GM23248 (cell line): Measurements from ENCODE around the gene ZNF142. TPM values are rescaled to one million over a fixed set of nuclear protein-coding genes. Genes with fewer than 3 reads are reported as not detected.

Experiments
- DNase-seq: peaks from one replicate; pipeline ENCODE4 v3.0.0-alpha.2; 2015
- H2AFZ ChIP-seq: fragments of 200-600 bp; sonication (generic); 2 replicates; pipeline ENCODE4 v1.6.1; 2016; ENCODE audit warnings: antibody characterized with exemption
- H3F3A ChIP-seq: fragments of 200-600 bp; sonication (generic); 2 replicates; pipeline ENCODE4 v1.6.1; 2016; ENCODE audit warnings: mild to moderate bottlenecking, antibody characterized with exemption, mixed run types; ENCODE audit not compliant: insufficient read depth
- H3K27ac ChIP-seq: fragments of 200-600 bp; sonication (generic); 2 replicates; pipeline ENCODE4 v1.5.1; 2016; ENCODE audit warnings: mild to moderate bottlenecking
- H3K27me3 ChIP-seq: fragments of 200-600 bp; sonication (generic); replicated peaks from 2 replicates; pipeline ENCODE4 v1.6.1; 2016; ENCODE audit warnings: mild to moderate bottlenecking; ENCODE audit not compliant: insufficient read depth
- H3K36me3 ChIP-seq: fragments of 200-600 bp; sonication (generic); 2 replicates; pipeline ENCODE4 v1.6.1; 2016; ENCODE audit warnings: low read depth, mild to moderate bottlenecking
- H3K4me1 ChIP-seq: fragments of 200-600 bp; sonication (generic); 2 replicates; pipeline ENCODE4 v1.6.1; 2016; ENCODE audit warnings: mild to moderate bottlenecking; ENCODE audit not compliant: insufficient read depth
- H3K4me2 ChIP-seq: fragments of 200-600 bp; sonication (generic); one replicate; pipeline ENCODE4 v1.6.1; 2016; ENCODE audit warnings: mild to moderate bottlenecking; ENCODE audit not compliant: unreplicated experiment
- H3K4me3 ChIP-seq: fragments of 200-600 bp; sonication (generic); 2 replicates; pipeline ENCODE4 v1.5.1; 2016; ENCODE audit warnings: mild to moderate bottlenecking
- H3K79me2 ChIP-seq: fragments of 200-600 bp; sonication (generic); 2 replicates; pipeline ENCODE4 v1.6.1; 2016; ENCODE audit warnings: mild to moderate bottlenecking; ENCODE audit not compliant: insufficient read depth
- H3K9ac ChIP-seq: fragments of 200-600 bp; sonication (generic); 2 replicates; pipeline ENCODE4 v1.6.1; 2016; ENCODE audit warnings: mild to moderate bottlenecking
- H3K9me2 ChIP-seq: fragments of 200-600 bp; sonication (generic); 2 replicates; pipeline ENCODE4 v1.6.1; 2016; ENCODE audit warnings: mixed run types, mild to moderate bottlenecking, moderate library complexity; ENCODE audit not compliant: insufficient read depth
- H3K9me3 ChIP-seq: fragments of 200-600 bp; sonication (generic); one replicate; pipeline ENCODE4 v1.6.1; 2017; ENCODE audit warnings: low read depth
- H4K20me1 ChIP-seq: fragments of 200-600 bp; sonication (generic); 2 replicates; pipeline ENCODE4 v1.6.0; 2016; ENCODE audit not compliant: insufficient read depth
- EZH2 ChIP-seq: fragments of 200-600 bp; sonication (generic); IDR thresholded peaks from 2 replicates; pipeline ENCODE4 v1.6.1; 2018; ENCODE audit warnings: antibody characterized with exemption, mild to moderate bottlenecking; ENCODE audit not compliant: insufficient read depth, poor library complexity, severe bottlenecking
- EZH2phosphoT487 ChIP-seq: fragments of 200-600 bp; sonication (generic); IDR thresholded peaks from 2 replicates; pipeline ENCODE4 v1.6.1; 2018; ENCODE audit warnings: antibody characterized with exemption, moderate library complexity, mild to moderate bottlenecking, low read depth; ENCODE audit not compliant: insufficient read depth
- WGBS, 2 experiments: methylation state at CpG; one replicate each; pipeline ENCODE4 v1.1.6; 2015 to 2017; ENCODE audit warnings: low lambda C conversion rate in 2 of 2, low coverage in 1 of 2; ENCODE audit errors: missing lambda C conversion rate in 2 of 2; 5-methylcytosine and 5-hydroxymethylcytosine counted together
- in situ Hi-C: fragments of 300-500 bp; cut with MboI; formaldehyde crosslinking; loops from 2 replicates; pipeline ENCODE4 v1.15.0; 2020
- polyA plus RNA-seq: library from polyadenylated mRNA; unstranded; fragments of >200 nt; fragmentation: Nextera tagmentation; extraction: Ambion mirVana; gene quantifications from 2 replicates; pipeline ENCODE4 v1.2.1, GENCODE V29; 2016
- total RNA-seq: library from RNA; depleted of rRNA; stranded (reverse); fragments of >200 nt; shearing (Covaris generic); gene quantifications from 2 replicates; pipeline ENCODE4 v1.2.3, GENCODE V29; 2014

ZNF142 gene
- total and polyA plus RNA-seq, 2 experiments from 2014 or later, result 8.5 to 11.5 TPM

DNA sequence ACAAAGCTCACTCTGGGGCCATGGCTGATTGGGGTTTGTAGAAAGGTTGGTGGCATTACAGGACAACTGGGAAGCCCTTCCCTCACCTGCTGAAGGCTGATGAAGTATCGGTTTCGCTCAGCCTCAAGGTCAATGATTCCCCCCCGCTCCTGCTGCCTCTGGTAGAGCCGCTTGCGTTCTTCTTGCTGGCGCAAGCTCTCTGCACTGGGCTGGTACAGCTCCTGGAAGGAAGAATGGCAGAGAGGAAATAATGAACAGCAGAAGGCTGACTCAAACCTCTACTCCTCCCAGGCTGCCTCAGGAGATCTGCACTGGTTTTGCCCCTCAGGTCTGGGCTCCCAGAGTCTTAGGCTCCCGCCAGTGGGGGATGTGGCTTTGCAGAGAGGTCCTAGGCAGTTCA, 5.2 kb upstream of the ZNF142 start:
- Histone ChIP-seq H3K79me2 (peaks cover 34% of the 10 kb centered on the region), H2AFZ (no peak overlapping the region), H3K9me2 (no peaks in the 10 kb centered on the region), H3K9ac (no peak overlapping the region), H3K9me3 (no peaks in the 10 kb centered on the region), H3K4me3 (no peak overlapping the region), H3K27me3 (no peaks in the 10 kb centered on the region), H3K4me1 (peaks cover 4% of the 10 kb centered on the region; the same call in 1 of the 2 replicates), H3K27ac (no peak overlapping the region), H3K36me3 (peaks cover 18% of the 10 kb centered on the region), H3F3A (peaks cover 17% of the 10 kb centered on the region; the same call in 1 of the 2 replicates), H3K4me2 (no peak overlapping the region), H4K20me1 (0 out of 2 replicates have a peak, but pooled peaks cover 5% of the 10 kb centered on the region)
- DNase-seq, result no peak
- in situ Hi-C loops, result no loop called here
- 99 to 100% methylated on average over 7 of the region's 7 CpGs for WGBS, 2 experiments
- TF ChIP-seq EZH2 (no peak), EZH2phosphoT487 (no peak)

DNA sequence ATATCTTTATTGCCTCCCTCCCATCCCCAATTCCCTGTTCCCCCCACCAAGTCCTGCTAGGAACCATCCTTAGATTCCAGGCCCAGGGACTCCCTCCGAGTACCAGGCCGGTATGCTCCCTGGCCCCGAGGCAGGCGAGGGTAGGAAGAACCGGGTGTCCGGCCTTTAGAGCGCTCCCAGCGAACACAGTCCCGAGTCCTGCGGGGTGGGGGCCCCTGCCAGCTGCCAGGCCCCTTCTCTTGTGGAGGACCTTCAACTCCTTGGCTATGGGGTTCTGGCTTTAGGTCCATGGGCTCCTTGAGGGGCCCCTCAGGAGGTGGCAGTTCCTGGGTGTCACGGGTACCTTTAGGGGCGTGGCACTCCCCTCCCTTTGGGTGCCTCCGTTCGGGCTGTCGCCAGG, 4.5 kb upstream of the ZNF142 start:
- peaks cover 17% of the 10 kb centered on the region; the same call in 1 of the 2 replicates for H3F3A ChIP-seq
- peaks cover 28% of the 10 kb centered on the region for H3K79me2 ChIP-seq
- H3K4me1 ChIP-seq, result peaks cover 4% of the 10 kb centered on the region; the same call in 1 of the 2 replicates
- no peak overlapping the region for H3K9ac ChIP-seq
- H3K27ac ChIP-seq, result no peak overlapping the region
- H4K20me1 ChIP-seq, result 0 out of 2 replicates have a peak, but pooled peaks cover under 1% of the 10 kb centered on the region
- H2AFZ ChIP-seq, result no peak overlapping the region
- 85 to 92% methylated on average over 15 of the region's 15 CpGs for WGBS, 2 experiments
- peaks cover 18% of the 10 kb centered on the region for H3K36me3 ChIP-seq
- no peaks in the 10 kb centered on the region for H3K9me2 ChIP-seq
- no peak overlapping the region for H3K4me3 ChIP-seq
- no peaks in the 10 kb centered on the region for H3K9me3 ChIP-seq
- in situ Hi-C loops, result no loop called here
- TF ChIP-seq EZH2phosphoT487, result no peak
- no peak for TF ChIP-seq EZH2
- DNase-seq, result no peak
- H3K4me2 ChIP-seq, result no peak overlapping the region
- H3K27me3 ChIP-seq, result no peaks in the 10 kb centered on the region

DNA sequence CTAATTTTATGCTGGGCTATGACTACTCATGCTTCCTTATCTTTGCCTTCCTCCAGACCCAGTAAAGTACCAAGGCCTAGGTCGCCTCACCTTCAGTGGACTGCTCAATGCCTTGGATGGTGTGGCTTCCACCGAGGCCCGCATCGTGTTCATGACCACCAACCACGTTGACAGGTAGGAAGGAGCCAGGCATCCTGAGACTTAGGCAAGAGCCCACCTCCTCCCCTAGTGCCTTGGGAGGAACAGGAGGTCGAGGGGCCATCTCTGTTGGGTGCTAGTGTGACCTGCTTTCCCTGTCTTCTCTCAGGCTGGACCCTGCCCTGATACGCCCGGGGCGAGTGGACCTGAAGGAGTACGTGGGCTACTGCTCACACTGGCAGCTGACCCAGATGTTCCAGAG, 3.4 kb upstream of the ZNF142 start:
- in situ Hi-C loops, result no loop called here
- TF ChIP-seq EZH2, result no peak
- no peak for TF ChIP-seq EZH2phosphoT487
- H3K27me3 ChIP-seq, result no peaks in the 10 kb centered on the region
- peaks cover 4% of the 10 kb centered on the region; the same call in 1 of the 2 replicates for H3K4me1 ChIP-seq
- 82 to 91% methylated on average over 10 of the region's 10 CpGs for WGBS, 2 experiments
- no peak overlapping the region for H3K4me3 ChIP-seq
- H3K27ac ChIP-seq, result no peak overlapping the region
- H3K36me3 ChIP-seq, result peaks cover 17% of the 10 kb centered on the region
- H3K4me2 ChIP-seq, result no peak overlapping the region
- H3K9ac ChIP-seq, result no peak overlapping the region
- no peak for DNase-seq
- no peaks in the 10 kb centered on the region for H3K9me2 ChIP-seq
- H3K9me3 ChIP-seq, result no peaks in the 10 kb centered on the region
- no peaks in the 10 kb centered on the region for H4K20me1 ChIP-seq
- H3K79me2 ChIP-seq, result peaks cover 33% of the 10 kb centered on the region
- H3F3A ChIP-seq, result peaks cover 17% of the 10 kb centered on the region; the same call in 1 of the 2 replicates
- H2AFZ ChIP-seq, result no peak overlapping the region

DNA sequence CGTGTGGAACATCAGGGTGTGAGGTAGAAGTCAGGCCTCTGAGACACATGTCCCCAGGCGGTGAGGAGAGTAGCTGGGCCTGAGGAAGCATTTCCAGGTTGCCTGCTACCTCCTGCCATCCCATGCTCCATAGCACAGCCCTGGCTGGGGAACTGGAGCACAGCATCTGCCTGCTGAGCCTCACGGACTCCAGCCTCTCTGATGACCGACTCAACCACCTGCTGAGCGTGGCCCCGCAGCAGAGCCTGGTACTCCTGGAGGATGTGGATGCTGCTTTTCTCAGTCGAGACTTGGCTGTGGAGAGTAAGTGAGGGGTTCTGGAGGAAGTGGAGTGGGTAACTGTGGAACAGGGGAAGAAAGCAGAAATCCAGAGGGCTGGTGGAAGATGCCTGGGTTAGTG, 3.0 kb upstream of the ZNF142 start:
- H3F3A ChIP-seq, result peaks cover 12% of the 10 kb centered on the region; the same call in 1 of the 2 replicates
- no peaks in the 10 kb centered on the region for H3K27me3 ChIP-seq
- peaks cover 14% of the 10 kb centered on the region for H3K36me3 ChIP-seq
- H4K20me1 ChIP-seq, result no peaks in the 10 kb centered on the region
- no peak for TF ChIP-seq EZH2
- 74 to 87% methylated on average over 7 of the region's 7 CpGs for WGBS, 2 experiments
- H3K79me2 ChIP-seq, result peaks cover 36% of the 10 kb centered on the region
- no peak overlapping the region for H3K9ac ChIP-seq
- H3K9me3 ChIP-seq, result no peaks in the 10 kb centered on the region
- peaks cover 4% of the 10 kb centered on the region; the same call in 1 of the 2 replicates for H3K4me1 ChIP-seq
- no peak overlapping the region for H3K4me2 ChIP-seq
- H3K27ac ChIP-seq, result no peak overlapping the region
- in situ Hi-C loops, result no loop called here
- H2AFZ ChIP-seq, result no peak overlapping the region
- H3K4me3 ChIP-seq, result no peak overlapping the region
- DNase-seq, result no peak
- no peaks in the 10 kb centered on the region for H3K9me2 ChIP-seq
